A549 treated with dexamethasone at 1 μM for 4 hours (cell line): ENCODE measurements around the gene SSRP1. TPM values are rescaled to one million over a fixed set of nuclear protein-coding genes. Genes with fewer than 3 reads are reported as not detected.

Experiments
- total RNA-seq: library from RNA; stranded (reverse); fragments of 200-300 nt; extraction: Qiagen RNA extraction; gene quantifications from 5 replicates; pipeline ENCODE4 v1.2.3, GENCODE V29; 2022

Gene SSRP1
- 231 to 260 TPM (median 252 TPM) in 5 replicates for total RNA-seq

GRCh38 chr11:57335343-57336110 lies at the start of gene SSRP1:
SSRP1 (minus strand) TSS chr11:57335892; CDS start chr11:57335121, 771 bp downstream.

GRCh38 chr11:57380975-57381374 lies 45.3 kb upstream of the SSRP1 start, which contains the start of gene PRG3:
PRG3 (minus strand) TSS chr11:57381150; CDS start chr11:57380708, 442 bp downstream.

GRCh38 chr11:57338142-57338541 lies 2.5 kb upstream of the SSRP1 start, which contains the start of gene P2RX3:
P2RX3 (plus strand) TSS chr11:57338352; CDS start chr11:57338551, 199 bp downstream.

GRCh38 chr11:57324886-57325734 lies 10.6 kb downstream of the SSRP1 start, which contains the start of gene TNKS1BP1:
TNKS1BP1 (minus strand) TSS chr11:57324952; CDS start chr11:57321885, 3,067 bp downstream.

Other genes starting within 250 kb of the SSRP1 start
- gene LRRC55, start 153.9 kb downstream of the SSRP1 start, total RNA-seq: not detected in 5 replicates
- gene APLNR, start 98.6 kb downstream of the SSRP1 start, total RNA-seq: 0.04 TPM in 1 of 5 replicates, not detected in the others
- gene TNKS1BP1, start 10.9 kb downstream of the SSRP1 start, total RNA-seq: 62.1 to 110 TPM (median 105 TPM) in 5 replicates
- gene P2RX3, start 2.5 kb upstream of the SSRP1 start, total RNA-seq: 0.05 to 0.23 TPM (median 0.15 TPM) in 5 replicates
- gene PRG3, start 45.3 kb upstream of the SSRP1 start, total RNA-seq: not detected in 5 replicates
- gene PRG2, start 54.8 kb upstream of the SSRP1 start, total RNA-seq: 0.08 TPM in 1 of 5 replicates, not detected in the others
- 0.33 to 0.58 TPM (median 0.43 TPM) in 5 replicates for gene SLC43A3, start 91.2 kb upstream of the SSRP1 start, total RNA-seq
- gene RTN4RL2, start 124.6 kb upstream of the SSRP1 start, total RNA-seq: 41.3 to 86.1 TPM (median 84.7 TPM) in 5 replicates
- gene SLC43A1, start 179.8 kb upstream of the SSRP1 start, total RNA-seq: 1.8 to 3.0 TPM (median 2.6 TPM) in 5 replicates
- gene TIMM10, start 194.9 kb upstream of the SSRP1 start, total RNA-seq: 134 to 165 TPM (median 145 TPM) in 5 replicates
- gene SMTNL1, start 201.7 kb upstream of the SSRP1 start, total RNA-seq: not detected in 5 replicates
- 34.4 to 45.3 TPM (median 43.0 TPM) in 5 replicates for gene UBE2L6, start 231.8 kb upstream of the SSRP1 start, total RNA-seq